Suprapubic skin (tissue), 4 donors: ENCODE measurements around the gene NRP2. TPM values are rescaled to one million over a fixed set of nuclear protein-coding genes. Genes with fewer than 3 reads are reported as not detected.

Experiments used
- DNase-seq, 2 donors: peaks; one replicate each; pipeline ENCODE4 v3.0.0-alpha.2; 2019; ENCODE audit warnings: low spot score in 2 of 2
- H3K27ac ChIP-seq: fragments of 200-600 bp; sonication (generic); one replicate; pipeline ENCODE4 v1.5.1; 2019
- H3K27me3 ChIP-seq: fragments of 200-600 bp; sonication (generic); one replicate; pipeline ENCODE4 v1.5.1; 2019
- H3K36me3 ChIP-seq: fragments of 200-600 bp; sonication (generic); one replicate; pipeline ENCODE4 v1.5.1; 2019
- H3K4me1 ChIP-seq: fragments of 200-600 bp; sonication (generic); one replicate; pipeline ENCODE4 v1.5.1; 2019
- H3K4me3 ChIP-seq: fragments of 200-600 bp; sonication (generic); one replicate; pipeline ENCODE4 v1.5.1; 2019; ENCODE audit warnings: mild to moderate bottlenecking
- H3K9me3 ChIP-seq: fragments of 200-600 bp; sonication (generic); one replicate; pipeline ENCODE4 v1.5.1; 2019
- CTCF ChIP-seq, 2 donors: fragments of 200-600 bp in 1 of 2; fragments of 450-650 bp in 1 of 2; sonication (generic) in 1 of 2; IDR thresholded peaks; one replicate each; pipeline ENCODE4 v1.5.1; 2016 to 2019; ENCODE audit warnings: antibody characterized with exemption in 2 of 2, mild to moderate bottlenecking in 1 of 2, moderate library complexity in 1 of 2
- EP300 ChIP-seq: sonication (generic); formaldehyde crosslinking; IDR thresholded peaks from one replicate; pipeline ENCODE4 v1.6.1; 2017; ENCODE audit warnings: antibody characterized with exemption
- POLR2A ChIP-seq, 2 donors: fragments of 450-650 bp; IDR thresholded peaks; one replicate each; pipeline ENCODE4 v1.6.1; 2017; ENCODE audit warnings: antibody characterized with exemption in 2 of 2, mild to moderate bottlenecking in 2 of 2, moderate library complexity in 2 of 2
- POLR2AphosphoS5 ChIP-seq, 3 donors: sonication (generic); formaldehyde crosslinking; IDR thresholded peaks; one replicate each; pipeline ENCODE4 v1.6.1; 2017; ENCODE audit warnings: antibody characterized with exemption in 3 of 3
- WGBS: methylation state at CpG from one replicate; pipeline ENCODE4 v1.1.5; 2018; 5-methylcytosine and 5-hydroxymethylcytosine counted together
- total RNA-seq, 4 donors: library from RNA; depleted of rRNA; stranded (reverse); fragments of >200 nt; gene quantifications; one replicate each; pipeline ENCODE4 v1.1.0, GENCODE V29; 2016

The NRP2 gene
- total RNA-seq, 4 donors from 2014 or later, result 3.4 to 8.9 (median 6.6) TPM

DNA sequence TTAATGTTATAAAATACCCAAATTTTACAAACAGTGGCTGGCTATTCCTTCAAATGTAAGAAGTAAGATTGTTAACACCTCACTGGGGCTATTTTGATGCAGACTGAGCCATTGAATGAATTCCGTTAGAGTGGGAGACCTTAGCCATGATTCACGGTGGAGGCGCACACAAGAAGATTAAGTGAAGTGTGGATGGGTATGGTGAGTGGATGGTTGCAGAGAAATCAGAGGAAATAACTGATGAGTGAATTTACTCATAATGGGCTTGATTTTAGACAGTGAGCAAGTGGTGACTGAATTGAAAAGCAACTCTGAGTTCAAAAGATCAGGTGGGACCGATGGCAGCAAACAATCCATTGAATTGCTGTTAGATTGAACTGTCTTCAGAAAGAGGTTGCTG, 75.0 kb downstream of the NRP2 start:
- H3K27ac ChIP-seq, result no peak overlapping the region
- 96% methylated on average over 4 of the region's 4 CpGs for WGBS

GRCh38 chr2:205758051-205758450, 75.8 kb downstream of the NRP2 start:
- no peak for DNase-seq
- WGBS, result 81% methylated on average over 4 of the region's 4 CpGs
- Histone ChIP-seq H3K9me3 (no peaks in the 10 kb centered on the region), H3K36me3 (no peaks in the 10 kb centered on the region), H3K4me3 (no peak overlapping the region), H3K27ac (no peak overlapping the region), H3K27me3 (no peaks in the 10 kb centered on the region), H3K4me1 (peaks cover 12% of the 10 kb centered on the region)
- TF ChIP-seq POLR2A (IDR thresholded peaks at IDR 0.05) (no peak), POLR2AphosphoS5 (IDR thresholded peaks at IDR 0.05) (no peak), CTCF (IDR thresholded peaks at IDR 0.05) (no peak), EP300 (no peak)

More for the DNA sequence above, 75.0 kb downstream of the NRP2 start:
- Histone ChIP-seq H3K36me3 (no peaks in the 10 kb centered on the region), H3K27me3 (no peaks in the 10 kb centered on the region), H3K4me3 (no peak overlapping the region), H3K4me1 (peaks cover 12% of the 10 kb centered on the region), H3K9me3 (no peaks in the 10 kb centered on the region)
- no peak for DNase-seq
- TF ChIP-seq POLR2A (IDR thresholded peaks at IDR 0.05) (no peak), CTCF (IDR thresholded peaks at IDR 0.05) (no peak), POLR2AphosphoS5 (IDR thresholded peaks at IDR 0.05) (no peak), EP300 (no peak)

DNA sequence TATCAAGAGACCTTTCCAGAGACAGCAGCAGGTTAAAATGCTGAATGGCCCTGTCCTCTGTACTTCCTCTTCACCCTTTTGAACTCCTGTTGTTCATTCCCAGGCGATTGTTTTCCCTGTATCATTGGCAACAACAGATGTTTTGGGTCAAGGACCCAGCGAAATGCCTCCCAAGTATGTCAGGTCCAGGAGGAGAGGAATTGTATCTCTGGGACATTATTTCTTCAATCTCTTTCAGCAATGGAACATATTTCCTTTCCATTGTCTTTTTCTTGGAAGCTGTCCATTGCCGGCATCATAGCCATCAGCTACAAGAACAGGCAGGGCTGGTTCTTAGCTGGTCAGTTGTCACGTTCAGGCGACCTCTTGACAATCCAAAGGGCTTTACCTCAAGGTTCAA, 76.2 kb downstream of the NRP2 start:
- no peaks in the 10 kb centered on the region for H3K27me3 ChIP-seq

DNA sequence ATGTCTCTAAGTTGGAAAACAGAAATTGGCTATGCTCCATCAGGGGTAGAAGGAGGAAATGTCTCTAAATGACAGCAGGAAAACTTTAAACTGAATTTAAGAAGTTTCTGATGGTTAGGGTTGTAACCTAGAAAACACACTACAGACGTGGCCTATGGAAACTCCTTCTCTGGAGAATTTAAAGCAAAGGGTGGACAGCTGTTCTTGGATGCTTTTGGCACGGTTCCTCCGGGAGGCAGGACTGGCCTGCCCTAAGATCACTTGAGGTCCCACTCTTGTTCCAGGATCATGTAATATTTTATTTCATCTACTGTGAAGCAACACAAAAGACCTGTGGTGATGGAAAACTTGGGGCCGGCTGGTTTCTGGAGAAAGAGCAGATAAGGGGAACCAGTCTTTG, 77.0 kb downstream of the NRP2 start:
- TF ChIP-seq POLR2A (IDR thresholded peaks at IDR 0.05) (no peak), POLR2AphosphoS5 (IDR thresholded peaks at IDR 0.05) (no peak), CTCF (IDR thresholded peaks at IDR 0.05) (no peak), EP300 (no peak)
- H3K36me3 ChIP-seq, result no peaks in the 10 kb centered on the region
- H3K4me3 ChIP-seq, result no peak overlapping the region
- WGBS, result 88% methylated on average over 4 of the region's 4 CpGs
- peaks cover 17% of the 10 kb centered on the region for H3K4me1 ChIP-seq
- H3K9me3 ChIP-seq, result no peaks in the 10 kb centered on the region
- H3K27me3 ChIP-seq, result peaks cover under 1% of the 10 kb centered on the region
- no peak overlapping the region for H3K27ac ChIP-seq
- no peak for DNase-seq

More for the DNA sequence above, 76.2 kb downstream of the NRP2 start:
- no peak overlapping the region for H3K27ac ChIP-seq
- H3K9me3 ChIP-seq, result no peaks in the 10 kb centered on the region
- H3K36me3 ChIP-seq, result no peaks in the 10 kb centered on the region
- H3K4me3 ChIP-seq, result no peak overlapping the region
- WGBS, result 69% methylated on average over 5 of the region's 5 CpGs
- H3K4me1 ChIP-seq, result peaks cover 13% of the 10 kb centered on the region
- no peak for DNase-seq
- TF ChIP-seq CTCF (IDR thresholded peaks at IDR 0.05) (no peak), POLR2AphosphoS5 (IDR thresholded peaks at IDR 0.05) (no peak), POLR2A (IDR thresholded peaks at IDR 0.05) (no peak), EP300 (no peak)

- no peak overlapping the region for H3K4me3 ChIP-seq
- H3K36me3 ChIP-seq, result no peaks in the 10 kb centered on the region
- WGBS, result 89% methylated on average over 1 of the region's 1 CpG
- H3K27ac ChIP-seq, result no peak overlapping the region
- peaks cover 3% of the 10 kb centered on the region for H3K27me3 ChIP-seq
- peaks cover 17% of the 10 kb centered on the region for H3K4me1 ChIP-seq
- TF ChIP-seq EP300 (no peak), POLR2AphosphoS5 (IDR thresholded peaks at IDR 0.05) (no peak), POLR2A (IDR thresholded peaks at IDR 0.05) (no peak)
- no peak for DNase-seq
- no peaks in the 10 kb centered on the region for H3K9me3 ChIP-seq
Measured at GRCh38 chr2:205759732-205760131, 77.4 kb downstream of the NRP2 start.

GRCh38 chr2:205760157-205760556, 77.9 kb downstream of the NRP2 start:
- no peak for TF ChIP-seq POLR2A (IDR thresholded peaks at IDR 0.05)
- TF ChIP-seq EP300, result no peak
- TF ChIP-seq CTCF (IDR thresholded peaks at IDR 0.05), result no peak
- no peak for TF ChIP-seq POLR2AphosphoS5 (IDR thresholded peaks at IDR 0.05)
- Histone ChIP-seq H3K27me3 (peaks cover 3% of the 10 kb centered on the region), H3K4me1 (peaks cover 13% of the 10 kb centered on the region), H3K36me3 (no peaks in the 10 kb centered on the region), H3K9me3 (no peaks in the 10 kb centered on the region), H3K27ac (no peak overlapping the region), H3K4me3 (no peak overlapping the region)
- 92% methylated on average over 6 of the region's 6 CpGs for WGBS
- DNase-seq, result no peak
